GM21367 (cell line): Measurements from ENCODE around the gene GSX2.

ENCODE experiments used
- ATAC-seq: cut with Tn5 transposase; IDR thresholded peaks from one replicate; pipeline ENCODE4 v1.9.1; 2021; ENCODE audit not compliant: unreplicated experiment

GSX2 gene

GRCh38 chr4:54076673-54077072, 23.3 kb upstream of the GSX2 start:
- ATAC-seq, result no peak

GRCh38 chr4:54077812-54078211, 22.2 kb upstream of the GSX2 start:
- ATAC-seq, result no peak

DNA sequence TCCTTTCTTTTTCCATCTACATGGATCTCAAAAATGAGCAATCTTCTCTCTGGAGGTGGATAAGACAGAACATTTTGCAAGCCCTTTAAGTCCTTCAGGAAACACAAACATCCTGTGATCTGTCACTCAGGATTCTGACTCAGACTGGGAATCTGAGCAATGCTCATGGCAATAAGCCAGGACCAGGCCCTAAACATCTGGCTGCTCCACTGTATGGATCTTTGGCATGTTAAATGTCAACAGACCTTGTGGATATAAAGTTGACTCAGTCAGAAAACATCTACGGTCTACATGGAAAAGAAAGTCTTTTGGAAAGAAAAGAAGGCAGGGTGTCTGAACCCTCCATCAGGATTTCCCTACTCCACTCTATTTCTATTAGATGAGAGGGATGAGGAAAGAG, 17.8 kb upstream of the GSX2 start:
- no peak for ATAC-seq

DNA sequence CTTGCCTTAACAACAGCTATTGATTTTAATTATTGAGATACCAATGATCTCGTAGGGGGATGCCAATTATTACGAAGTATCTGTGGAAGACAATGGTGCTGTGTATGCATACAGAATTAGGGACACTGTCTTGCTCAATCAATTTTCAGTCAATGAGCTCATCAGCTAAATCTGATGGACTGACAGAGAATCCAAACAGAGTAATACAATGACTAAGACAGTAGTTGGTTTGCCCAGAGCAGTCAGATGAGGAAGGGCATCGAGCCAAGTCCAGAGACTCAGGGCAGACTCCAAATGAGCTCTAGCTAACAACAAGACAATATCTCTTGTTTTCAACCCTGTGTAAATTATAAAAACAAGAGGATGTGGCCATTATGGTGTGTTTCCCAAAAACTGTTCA, 14.7 kb upstream of the GSX2 start:
- ATAC-seq, result no peak

DNA sequence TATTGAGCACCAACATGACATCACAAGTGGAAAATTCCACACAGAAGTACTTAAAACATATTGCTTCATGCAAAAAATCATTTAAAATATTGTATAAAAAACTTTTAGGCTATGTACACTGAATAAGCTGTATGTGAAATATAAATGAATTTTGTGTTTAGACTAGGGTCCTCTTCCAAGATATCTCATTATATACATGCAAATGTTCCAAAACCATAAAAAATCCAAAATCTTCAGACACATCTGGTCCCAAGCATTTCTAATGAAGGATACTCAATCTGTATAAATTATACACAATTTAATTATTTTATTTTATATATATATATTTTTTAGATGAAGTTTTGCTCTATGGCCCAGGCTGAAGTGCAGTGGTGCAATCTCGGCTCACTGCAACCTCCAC, 10.1 kb upstream of the GSX2 start:
- ATAC-seq, result no peak

DNA sequence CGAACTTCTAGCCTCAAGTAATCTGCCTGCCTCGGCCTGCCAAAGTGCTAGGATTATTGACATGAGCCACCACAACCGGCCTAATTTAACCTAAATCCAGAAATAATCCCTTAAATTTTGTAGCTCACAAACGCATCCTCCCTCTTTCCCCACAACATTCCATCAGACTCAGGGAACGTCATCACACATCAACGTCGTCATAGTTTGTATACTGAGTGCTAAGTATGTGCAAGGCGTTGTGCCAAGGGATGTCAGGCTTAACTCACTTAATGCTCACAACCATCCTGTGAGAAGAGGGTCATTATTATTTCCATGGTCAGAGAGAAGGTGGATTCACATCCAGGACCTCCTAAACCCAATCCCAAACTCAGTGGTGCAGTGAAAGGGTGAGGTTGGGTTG, 9.6 kb upstream of the GSX2 start:
- ATAC-seq, result no peak

DNA sequence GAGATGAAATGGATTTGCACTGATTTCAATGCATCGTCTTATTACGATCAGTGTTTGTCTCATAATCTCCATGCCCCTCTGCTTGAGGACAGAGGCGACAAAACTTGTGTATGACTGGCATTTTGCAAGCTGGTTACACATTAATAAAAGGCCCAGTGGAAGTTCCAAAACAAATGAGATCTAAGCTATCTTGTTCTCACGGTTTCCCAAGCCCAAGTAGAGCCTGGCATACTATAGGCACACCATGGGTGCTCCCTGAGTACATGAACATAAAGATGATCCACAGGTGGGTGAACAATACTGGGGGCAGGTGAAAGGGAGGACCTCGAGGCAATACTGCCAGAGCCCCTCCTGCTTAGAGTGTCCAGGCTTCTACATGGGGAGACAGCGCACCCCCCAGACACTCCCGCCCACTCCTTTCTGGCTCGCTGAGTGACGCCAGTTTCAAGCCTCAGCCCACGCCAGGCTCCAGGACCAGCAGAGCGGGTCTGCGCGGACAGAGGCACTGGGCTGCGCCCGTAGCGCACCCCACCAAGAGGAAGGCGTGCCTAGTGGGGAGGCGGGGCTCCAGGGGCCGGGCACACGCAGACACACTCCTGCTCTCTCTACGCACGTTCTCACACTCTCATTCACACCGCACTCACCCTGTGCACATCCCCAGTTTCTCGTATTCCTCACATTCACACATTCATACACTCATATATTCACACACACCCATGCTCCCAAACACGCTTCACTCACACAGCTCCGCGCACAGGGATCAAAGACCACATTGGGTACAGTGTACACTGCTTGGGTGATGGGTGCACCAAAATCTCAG, 8.9 kb upstream of the GSX2 start:
- peak; percentile 53 for ATAC-seq

GRCh38 chr4:54091637-54092404, 8.1 kb upstream of the GSX2 start:
- ATAC-seq, result peak; percentile 58

GRCh38 chr4:54092405-54093323, 7.3 kb upstream of the GSX2 start:
- ATAC-seq, result no peak

DNA sequence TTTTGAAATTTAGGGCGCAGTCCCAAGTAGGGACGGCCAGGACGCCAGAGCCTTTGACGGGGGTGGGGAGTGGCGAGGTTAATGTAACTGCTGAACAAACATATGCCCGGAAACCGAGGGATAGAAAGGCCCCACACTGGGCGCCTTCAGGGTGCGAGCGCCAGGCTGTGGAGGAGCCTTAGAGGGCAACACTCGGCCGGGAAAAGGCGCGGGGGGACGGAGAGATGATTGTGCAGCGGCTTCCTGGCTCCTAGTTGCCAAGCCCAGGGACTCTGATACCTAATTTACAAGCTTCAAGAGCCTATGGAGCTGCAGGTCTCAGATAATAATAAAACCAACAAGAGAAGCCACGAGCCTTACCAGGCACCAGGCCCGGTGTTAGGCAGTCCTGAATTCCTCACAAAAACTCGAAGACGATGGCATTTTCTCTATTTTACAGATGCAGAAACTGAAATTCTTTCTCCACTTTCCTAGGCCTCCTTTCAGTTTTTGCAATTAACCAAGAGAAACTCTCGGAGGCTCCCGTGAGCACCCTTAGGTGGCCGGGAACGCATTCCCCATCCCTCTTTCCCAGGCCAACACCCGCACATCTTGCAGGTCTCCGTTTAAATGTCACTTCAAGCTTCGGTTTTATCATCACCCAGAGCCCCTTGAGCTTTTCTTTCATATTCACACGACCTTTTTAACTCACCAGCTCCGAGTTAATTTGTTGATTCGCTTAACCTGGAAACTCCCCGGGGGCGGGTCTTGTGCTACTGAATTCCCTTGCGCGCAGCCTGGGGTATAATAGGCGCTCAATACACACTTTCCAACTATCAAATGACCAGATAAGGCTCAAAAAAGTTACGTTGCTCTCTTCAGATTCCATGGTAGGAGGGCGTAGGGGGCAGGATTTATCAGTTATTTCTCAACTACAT, 6.4 kb upstream of the GSX2 start:
- ATAC-seq, result no peak

- no peak for ATAC-seq
These were observed 5.5 kb upstream of the GSX2 start for GRCh38 chr4:54094451-54094850.

GRCh38 chr4:54095110-54095825, 4.7 kb upstream of the GSX2 start:
- ATAC-seq, result no peak

DNA sequence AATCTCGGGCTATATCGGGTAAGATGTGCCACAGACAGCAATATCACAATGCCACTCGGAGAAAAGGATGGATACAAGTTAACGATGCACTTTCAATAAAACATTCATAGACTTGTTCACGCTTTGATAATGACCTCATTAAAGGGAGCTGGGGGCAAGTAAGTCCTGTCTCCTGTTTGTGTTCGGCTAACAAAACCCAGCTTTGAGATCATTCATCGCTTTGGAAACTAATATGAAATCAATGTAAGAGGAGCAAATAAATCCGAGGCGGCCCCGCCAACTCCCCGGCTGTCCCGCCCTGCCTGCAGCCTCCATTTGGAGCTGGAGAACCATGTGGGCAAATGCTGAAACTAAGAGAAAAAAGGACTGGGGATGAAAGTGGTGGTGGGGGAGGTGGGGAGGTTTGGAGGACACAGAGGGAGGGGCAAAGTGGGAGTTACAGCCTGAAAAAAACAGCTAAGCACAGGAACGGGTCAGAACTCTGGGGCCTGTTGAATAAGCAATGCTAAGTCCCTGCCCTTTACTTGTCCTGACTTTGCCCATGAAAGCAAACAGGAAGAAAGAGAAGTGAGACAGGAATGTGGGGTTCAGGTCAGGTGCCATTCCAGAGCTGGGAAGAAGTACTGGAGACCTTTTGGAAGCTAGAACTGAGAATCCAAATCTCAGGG, 3.5 kb upstream of the GSX2 start:
- no peak for ATAC-seq

DNA sequence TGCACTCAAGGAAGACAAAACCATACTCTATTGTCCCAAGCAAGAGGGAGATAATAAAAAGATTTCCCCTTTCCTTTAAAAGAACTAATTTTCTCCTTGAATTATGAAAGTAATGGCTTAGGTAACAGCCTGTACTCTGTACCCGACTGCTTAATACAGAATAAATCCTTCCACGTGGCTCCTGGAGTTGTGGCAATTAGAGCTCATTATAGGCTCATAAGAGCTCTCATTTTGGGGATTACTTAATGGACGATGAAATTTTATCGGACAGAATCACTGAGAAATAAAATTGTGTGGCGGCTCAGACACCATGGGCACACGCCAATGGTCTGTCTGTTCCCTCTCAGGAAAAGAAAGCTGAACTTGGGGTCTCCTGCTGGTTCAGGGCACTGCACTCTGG, 2.8 kb upstream of the GSX2 start:
- ATAC-seq, result no peak

- no peak for ATAC-seq
These were observed 1.6 kb upstream of the GSX2 start for GRCh38 chr4:54098375-54098774.

- no peak for ATAC-seq
These were observed 646 bp upstream of the GSX2 start for GRCh38 chr4:54099287-54099747.

GRCh38 chr4:54100595-54101189, 729 bp downstream of the GSX2 start:
- ATAC-seq, result no peak

- ATAC-seq, result no peak
These were observed 1.5 kb downstream of the GSX2 start for GRCh38 chr4:54101190-54102041.
